Activated naive CD4-positive, alpha-beta T cell treated with anti-CD3 and anti-CD28 coated beads, Interleukin-2, amount 50 U/mL, for 24 hours (primary cell): ENCODE results near the gene HSPB1.

Experiments
- H3K27ac Mint-ChIP-seq: one replicate; pipeline ENCODE4 v1.8.0; 2021; ENCODE audit warnings: mild to moderate bottlenecking, mixed read lengths
- H3K27me3 Mint-ChIP-seq: one replicate; pipeline ENCODE4 v1.8.0; 2021; ENCODE audit warnings: mixed read lengths
- H3K36me3 Mint-ChIP-seq: one replicate; pipeline ENCODE4 v1.8.0; 2021; ENCODE audit warnings: mixed read lengths
- H3K4me1 Mint-ChIP-seq: one replicate; pipeline ENCODE4 v1.8.0; 2021; ENCODE audit warnings: mixed read lengths
- H3K4me3 Mint-ChIP-seq: one replicate; pipeline ENCODE4 v1.8.0; 2021; ENCODE audit warnings: mild to moderate bottlenecking, mixed read lengths
- H3K9me3 Mint-ChIP-seq: one replicate; pipeline ENCODE4 v1.8.0; 2021; ENCODE audit warnings: mixed read lengths

HSPB1 gene

GRCh38 chr7:76353744-76354143, 51.3 kb downstream of the HSPB1 start:
- H3K27me3 Mint-ChIP-seq, result no peaks in the 10 kb centered on the region
- H3K9me3 Mint-ChIP-seq, result no peaks in the 10 kb centered on the region
- H3K36me3 Mint-ChIP-seq, result peaks cover 34% of the 10 kb centered on the region
- H3K27ac Mint-ChIP-seq, result no peak overlapping the region
- H3K4me3 Mint-ChIP-seq, result no peak overlapping the region
- H3K4me1 Mint-ChIP-seq, result peaks cover 71% of the 10 kb centered on the region
